Measurements from ENCODE around the gene RPS6KA2. TPM values are rescaled to one million over a fixed set of nuclear protein-coding genes. Genes with fewer than 3 reads are reported as not detected.

The RPS6KA2 gene
- total RNA-seq, 2 experiments from 2014 or later: 9.3 to 10.9 TPM

- Mint-ChIP-seq H3K4me3 (no peak overlapping the region), H3K9me3 (ENCODE audit: low read depth) (peaks cover 10% of the 10 kb centered on the region), H3K27me3 (no peaks in the 10 kb centered on the region), H3K27ac (no peak overlapping the region), H3K4me1 (no peaks in the 10 kb centered on the region), H3K36me3 (ENCODE audit: low read depth) (peaks cover 8% of the 10 kb centered on the region)
- ATAC-seq (no peak), DNase-seq (no peak)
- POLR2A ChIA-PET: no interaction called here
- CTCF ChIA-PET: no interaction called here
- intact Hi-C loops (cut with DNase I, micrococcal nuclease): no loop called here
These were observed 53.4 kb downstream of the RPS6KA2 start for GRCh38 chr6:166573511-166574216.

- no peak overlapping the region for H3K27ac Mint-ChIP-seq
- intact Hi-C loops (cut with DNase I, micrococcal nuclease): no loop called here
- H3K4me3 Mint-ChIP-seq: no peak overlapping the region
- no peak for ATAC-seq
- peaks cover 9% of the 10 kb centered on the region for H3K9me3 Mint-ChIP-seq (ENCODE audit: low read depth)
- no peaks in the 10 kb centered on the region for H3K4me1 Mint-ChIP-seq
- H3K27me3 Mint-ChIP-seq: no peaks in the 10 kb centered on the region
- POLR2A ChIA-PET: no interaction called here
- CTCF ChIA-PET: interaction anchor here (1.0 kb wide), 1 partner anchor 12 kb away, joined by 3 read pairs; no protein-coding TSS in a partner anchor
- no peak for DNase-seq
- peaks cover 8% of the 10 kb centered on the region for H3K36me3 Mint-ChIP-seq (ENCODE audit: low read depth)
These were observed 54.4 kb downstream of the RPS6KA2 start for GRCh38 chr6:166572370-166573261.

- POLR2A ChIA-PET: interaction anchor here (0.8 kb wide), 1 partner anchor 191 kb away, joined by 3 read pairs; no protein-coding TSS in a partner anchor
- H3K4me3 Mint-ChIP-seq: no peak overlapping the region
- CTCF ChIA-PET: no interaction called here
- peaks cover 1% of the 10 kb centered on the region for H3K9me3 Mint-ChIP-seq (ENCODE audit: low read depth)
- H3K4me1 Mint-ChIP-seq: no peaks in the 10 kb centered on the region
- ATAC-seq (no peak), DNase-seq (no peak)
- H3K27me3 Mint-ChIP-seq: no peaks in the 10 kb centered on the region
- no peak overlapping the region for H3K27ac Mint-ChIP-seq
- intact Hi-C loops (cut with DNase I, micrococcal nuclease): no loop called here
- peaks cover under 1% of the 10 kb centered on the region for H3K36me3 Mint-ChIP-seq (ENCODE audit: low read depth)
These were observed 55.9 kb downstream of the RPS6KA2 start for GRCh38 chr6:166570929-166571713.

- no peak for ATAC-seq
- intact Hi-C loops (cut with DNase I, micrococcal nuclease): no loop called here
- DNase-seq: no peak
- Mint-ChIP-seq H3K4me1 (no peaks in the 10 kb centered on the region), H3K27ac (no peak overlapping the region), H3K36me3 (ENCODE audit: low read depth) (no peaks in the 10 kb centered on the region), H3K9me3 (ENCODE audit: low read depth) (no peaks in the 10 kb centered on the region), H3K27me3 (no peaks in the 10 kb centered on the region), H3K4me3 (no peak overlapping the region)
- POLR2A ChIA-PET: no interaction called here
- CTCF ChIA-PET: interaction anchor here (0.8 kb wide), 1 partner anchor 160 kb away, joined by 4 read pairs; no protein-coding TSS in a partner anchor
These were observed 57.8 kb downstream of the RPS6KA2 start for GRCh38 chr6:166569206-166569605.

GRCh38 chr6:166567813-166568212 is 59.2 kb downstream of the RPS6KA2 start:
- no peaks in the 10 kb centered on the region for H3K9me3 Mint-ChIP-seq (ENCODE audit: low read depth)
- POLR2A ChIA-PET: no interaction called here
- ATAC-seq: no peak
- H3K27ac Mint-ChIP-seq: no peak overlapping the region
- CTCF ChIA-PET: interaction anchor here (0.6 kb wide), 1 partner anchor 52 kb away, joined by 3 read pairs; no protein-coding TSS in a partner anchor
- H3K27me3 Mint-ChIP-seq: no peaks in the 10 kb centered on the region
- intact Hi-C loops (cut with DNase I, micrococcal nuclease): no loop called here
- H3K4me1 Mint-ChIP-seq: no peaks in the 10 kb centered on the region
- no peaks in the 10 kb centered on the region for H3K36me3 Mint-ChIP-seq (ENCODE audit: low read depth)
- H3K4me3 Mint-ChIP-seq: no peak overlapping the region
- DNase-seq: no peak

GRCh38 chr6:166567107-166567506 is 59.9 kb downstream of the RPS6KA2 start:
- H3K9me3 Mint-ChIP-seq (ENCODE audit: low read depth): no peaks in the 10 kb centered on the region
- H3K4me3 Mint-ChIP-seq: no peak overlapping the region
- POLR2A ChIA-PET: no interaction called here

GRCh38 chr6:166566026-166567011 is 60.7 kb downstream of the RPS6KA2 start:
- Mint-ChIP-seq H3K4me1 (no peaks in the 10 kb centered on the region), H3K9me3 (ENCODE audit: low read depth) (peaks cover 4% of the 10 kb centered on the region), H3K4me3 (no peak overlapping the region), H3K27ac (no peak overlapping the region), H3K27me3 (no peaks in the 10 kb centered on the region), H3K36me3 (ENCODE audit: low read depth) (no peaks in the 10 kb centered on the region)
- no peak for ATAC-seq
- intact Hi-C loops (cut with DNase I, micrococcal nuclease): no loop called here
- CTCF ChIA-PET: no interaction called here
- POLR2A ChIA-PET: no interaction called here
- DNase-seq: no peak

More at GRCh38 chr6:166567107-166567506, 59.9 kb downstream of the RPS6KA2 start:
- DNase-seq: no peak
- H3K4me1 Mint-ChIP-seq: no peaks in the 10 kb centered on the region
- intact Hi-C loops (cut with DNase I, micrococcal nuclease): no loop called here
- H3K36me3 Mint-ChIP-seq (ENCODE audit: low read depth): no peaks in the 10 kb centered on the region
- CTCF ChIA-PET: no interaction called here
- H3K27ac Mint-ChIP-seq: no peak overlapping the region
- no peaks in the 10 kb centered on the region for H3K27me3 Mint-ChIP-seq
- ATAC-seq: no peak

- DNase-seq: no peak
- Mint-ChIP-seq H3K4me1 (no peaks in the 10 kb centered on the region), H3K36me3 (ENCODE audit: low read depth) (peaks cover under 1% of the 10 kb centered on the region), H3K9me3 (ENCODE audit: low read depth) (peaks cover 4% of the 10 kb centered on the region), H3K27ac (no peak overlapping the region), H3K27me3 (no peaks in the 10 kb centered on the region), H3K4me3 (no peak overlapping the region)
- ATAC-seq: no peak
- intact Hi-C loops (cut with DNase I, micrococcal nuclease): no loop called here
- ChIA-PET POLR2A (no interaction called here), CTCF (interaction anchor here (0.8 kb wide), 1 partner anchor 697 kb away, joined by 3 read pairs; no protein-coding TSS in a partner anchor)
These were observed 61.7 kb downstream of the RPS6KA2 start for GRCh38 chr6:166565084-166565967.

GRCh38 chr6:166563805-166564204 is 63.2 kb downstream of the RPS6KA2 start:
- peaks cover 3% of the 10 kb centered on the region for H3K36me3 Mint-ChIP-seq (ENCODE audit: low read depth)
- ChIA-PET POLR2A (no interaction called here), CTCF (interaction anchor here (0.7 to 0.8 kb wide), 2 partner anchors 19 to 281 kb away, joined by 3 read pairs; no protein-coding TSS in a partner anchor)
- ATAC-seq (no peak), DNase-seq (no peak)
- H3K27ac Mint-ChIP-seq: no peak overlapping the region
- H3K27me3 Mint-ChIP-seq: no peaks in the 10 kb centered on the region
- H3K4me3 Mint-ChIP-seq: no peak overlapping the region
- no peaks in the 10 kb centered on the region for H3K4me1 Mint-ChIP-seq
- peaks cover 9% of the 10 kb centered on the region for H3K9me3 Mint-ChIP-seq (ENCODE audit: low read depth)
- intact Hi-C loops (cut with DNase I, micrococcal nuclease): no loop called here

- intact Hi-C loops (cut with DNase I, micrococcal nuclease): no loop called here
- no peaks in the 10 kb centered on the region for H3K4me1 Mint-ChIP-seq
These were observed 63.9 kb downstream of the RPS6KA2 start for GRCh38 chr6:166563200-166563599.

More at GRCh38 chr6:166563200-166563599, 63.9 kb downstream of the RPS6KA2 start:
- no peak for ATAC-seq
- ChIA-PET CTCF (no interaction called here), POLR2A (no interaction called here)
- Mint-ChIP-seq H3K27me3 (no peaks in the 10 kb centered on the region), H3K36me3 (ENCODE audit: low read depth) (peaks cover 3% of the 10 kb centered on the region), H3K27ac (no peak overlapping the region), H3K9me3 (ENCODE audit: low read depth) (peaks cover 9% of the 10 kb centered on the region), H3K4me3 (no peak overlapping the region)
- no peak for DNase-seq

All from activated CD4-positive, alpha-beta T cell treated with anti-CD3 and anti-CD28 coated beads for 36 hours (primary cell).